HL-60/S4 treated with retinoic acid at 250 ng/mL for 4 days and 3 days (cell line): ENCODE results near the gene LGALS7B.
"Not testable (repeated sequence)": the region's sequence is repeated elsewhere in the genome, so short reads cannot be mapped to it uniquely, and the experiment has no call there.

ENCODE experiments used
- in situ Hi-C: fragments of 300-500 bp; cut with MboI; formaldehyde crosslinking; loops from 2 replicates; pipeline ENCODE4 v1.7.0; 2022; ENCODE audit warnings: low sequenced_read_pairs

Gene LGALS7B

DNA sequence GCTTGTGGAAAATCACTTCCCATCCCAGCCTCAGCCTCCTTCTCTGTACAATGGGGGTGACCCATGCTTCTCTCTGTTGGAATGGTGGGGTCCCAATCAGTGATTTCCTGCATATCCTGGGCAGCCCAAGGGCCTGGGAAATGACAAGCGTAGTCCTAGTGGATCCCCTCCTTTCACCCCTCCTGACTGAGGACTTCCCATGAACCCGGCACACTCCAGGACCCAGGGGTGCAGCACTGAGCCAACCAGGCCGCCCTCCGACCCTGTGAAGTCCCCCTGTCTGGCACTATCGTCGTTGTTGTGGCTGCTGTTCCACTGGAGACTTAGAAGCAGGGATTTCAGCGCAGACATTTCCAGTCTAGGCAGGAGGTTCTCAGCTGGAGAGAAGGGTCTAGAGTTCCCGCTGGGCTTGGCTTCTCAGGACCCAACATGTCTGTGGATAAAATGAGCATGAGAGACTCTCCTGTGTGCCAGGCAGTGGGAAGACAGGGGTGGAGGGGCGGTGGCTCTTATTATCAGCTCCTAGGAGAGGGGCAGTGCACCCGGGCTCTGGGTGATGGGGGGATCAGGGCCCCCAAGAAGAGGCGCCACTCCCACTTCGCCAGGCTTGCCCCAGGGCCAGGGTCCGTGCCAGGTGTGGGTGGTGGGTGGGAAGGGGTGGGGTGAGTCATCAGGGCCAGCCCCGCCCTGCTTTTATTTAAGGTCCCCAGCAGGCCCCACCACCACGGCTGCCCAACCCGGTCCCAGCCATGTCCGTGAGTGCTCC, at the start of gene LGALS7B:
LGALS7B (plus strand) TSS at position 723 of the 766 bp plus-strand sequence; CDS start at position 750, 27 bp downstream.
- in situ Hi-C loops = no loop called here

GRCh38 chr19:38739440-38740256, 49.4 kb upstream of the LGALS7B start:
- in situ Hi-C loops = no loop called here

DNA sequence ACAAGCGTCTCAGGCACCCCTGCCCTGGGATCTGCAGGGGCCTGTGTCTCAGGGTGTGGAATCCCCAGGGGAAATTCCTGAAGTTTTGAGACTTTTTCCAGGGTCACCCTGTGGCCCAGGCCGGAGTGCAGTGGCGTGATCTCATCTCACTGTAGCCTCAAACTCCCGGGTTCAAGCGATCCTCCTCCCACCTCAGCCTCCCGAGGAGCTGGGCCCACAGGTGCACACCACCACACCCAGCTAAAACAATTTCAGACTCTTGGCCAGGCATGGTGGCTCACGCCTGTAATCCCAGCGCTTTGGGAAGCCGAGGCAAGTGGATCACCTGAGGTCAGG, 48.8 kb upstream of the LGALS7B start:
- in situ Hi-C loops = no loop called here

DNA sequence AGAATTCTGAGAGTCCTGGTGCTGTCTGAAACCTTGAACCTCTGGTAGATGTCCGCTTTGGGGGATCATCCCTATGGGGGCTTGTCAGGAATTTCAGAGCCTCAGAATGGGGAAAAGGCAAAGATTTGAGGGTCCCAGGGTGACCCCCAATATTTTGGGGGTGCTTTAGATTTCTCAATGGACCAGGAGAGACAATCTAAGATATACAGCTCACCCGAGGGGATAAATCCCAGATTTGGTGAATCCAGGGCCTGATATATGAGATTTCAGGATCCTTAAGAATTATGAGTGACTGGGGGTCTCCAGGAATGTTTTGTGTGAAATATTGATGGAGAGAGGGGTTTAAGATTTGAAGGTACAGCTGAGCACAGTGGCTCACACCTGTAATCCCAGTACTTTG, 48.1 kb upstream of the LGALS7B start:
- in situ Hi-C loops = no loop called here

DNA sequence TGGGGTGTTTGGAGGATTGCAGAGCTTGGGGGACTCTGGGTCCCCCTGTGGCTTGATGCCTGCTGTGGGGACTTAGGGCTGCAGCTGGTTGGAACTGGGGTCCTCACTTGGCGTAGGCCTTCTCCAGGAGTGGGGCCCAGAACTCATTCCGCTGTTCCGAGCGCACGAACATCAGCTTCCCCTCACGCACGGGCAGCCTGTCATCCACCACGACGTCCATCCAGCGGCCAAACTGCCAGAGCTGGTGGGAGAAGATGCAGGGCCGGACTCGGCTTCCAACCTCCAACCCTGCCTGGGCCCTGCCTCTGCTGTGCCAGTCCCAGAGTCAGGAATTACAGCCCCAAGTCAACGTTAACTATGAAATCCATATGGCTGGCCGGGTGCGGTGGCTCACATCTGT, 47.3 kb upstream of the LGALS7B start:
- in situ Hi-C loops = no loop called here

GRCh38 chr19:38742296-38742695, 46.7 kb upstream of the LGALS7B start:
- in situ Hi-C loops = no loop called here

DNA sequence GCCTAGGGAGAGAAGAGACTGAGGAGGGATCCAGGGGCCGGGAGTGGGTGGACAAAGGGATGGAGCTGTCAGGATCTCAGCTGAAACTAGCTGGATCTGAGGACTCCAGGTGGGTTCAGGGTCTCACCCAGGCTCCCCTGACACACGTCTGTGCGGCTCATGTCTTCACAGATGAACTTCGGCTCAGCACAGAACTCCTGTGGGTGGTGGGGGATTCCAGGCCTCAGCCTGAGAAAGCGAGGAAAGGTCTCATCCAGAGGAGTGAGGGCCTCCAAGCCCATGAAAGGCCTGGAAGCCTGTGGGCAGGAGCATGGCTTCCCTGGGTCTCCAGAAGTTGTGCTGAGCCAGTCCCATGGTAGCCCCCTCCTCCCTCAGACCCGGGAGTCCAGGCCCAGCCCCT, 46.1 kb upstream of the LGALS7B start:
- in situ Hi-C loops = no loop called here

GRCh38 chr19:38743394-38744297, 45.4 kb upstream of the LGALS7B start:
- in situ Hi-C loops = no loop called here

DNA sequence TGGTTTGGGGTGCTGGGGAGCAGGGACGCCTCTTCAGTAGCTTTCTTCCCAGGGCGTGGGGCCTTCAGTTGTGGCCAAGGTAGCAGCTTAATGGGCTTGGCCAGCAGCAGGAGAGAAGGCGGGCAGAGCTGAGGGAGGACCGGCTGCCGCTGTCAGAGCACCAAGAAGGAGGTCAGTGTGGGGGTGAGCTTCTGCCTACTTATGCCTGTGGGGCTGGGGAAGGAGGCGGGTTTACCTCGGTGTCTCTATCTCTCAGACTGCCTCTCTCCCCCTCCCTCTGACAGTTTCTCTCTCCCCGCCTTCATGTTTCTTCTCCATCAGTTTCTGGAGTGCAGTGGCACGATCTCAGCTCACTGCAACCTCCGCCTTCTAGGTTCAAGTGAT, 44.7 kb upstream of the LGALS7B start, which contains the start of gene CAPN12:
CAPN12 (minus strand) TSS at position 177 of the 384 bp plus-strand sequence. CDS start 309 bp downstream, outside the sequence.
- in situ Hi-C loops = no loop called here

- in situ Hi-C loops = no loop called here
These were observed 44.1 kb upstream of the LGALS7B start for GRCh38 chr19:38744874-38745273.

DNA sequence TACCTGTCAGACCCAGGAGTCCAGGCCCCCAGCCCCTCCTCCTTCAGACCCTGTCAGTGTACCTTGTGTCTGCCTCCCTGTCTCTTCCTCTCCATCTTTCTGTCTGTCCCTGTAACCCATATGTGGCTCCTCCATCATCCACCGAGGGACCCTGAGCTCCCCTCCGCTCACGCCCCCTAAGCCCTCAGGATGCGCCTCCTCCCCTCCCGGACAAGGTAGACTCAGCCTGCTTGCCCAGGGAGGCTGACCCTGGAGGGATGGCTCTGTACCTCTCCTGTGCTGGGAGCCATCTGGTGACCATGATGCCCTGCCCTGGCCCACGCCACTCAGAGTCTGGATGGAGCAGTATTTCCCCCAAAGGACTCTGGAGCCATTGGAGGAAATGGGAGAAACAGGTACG, 43.7 kb upstream of the LGALS7B start:
- in situ Hi-C loops = no loop called here

- in situ Hi-C loops = not testable (repeated sequence)
These were observed 35.2 kb upstream of the LGALS7B start for GRCh38 chr19:38753783-38754182.

GRCh38 chr19:38754196-38754595, 34.8 kb upstream of the LGALS7B start:
- in situ Hi-C loops = not testable (repeated sequence)

DNA sequence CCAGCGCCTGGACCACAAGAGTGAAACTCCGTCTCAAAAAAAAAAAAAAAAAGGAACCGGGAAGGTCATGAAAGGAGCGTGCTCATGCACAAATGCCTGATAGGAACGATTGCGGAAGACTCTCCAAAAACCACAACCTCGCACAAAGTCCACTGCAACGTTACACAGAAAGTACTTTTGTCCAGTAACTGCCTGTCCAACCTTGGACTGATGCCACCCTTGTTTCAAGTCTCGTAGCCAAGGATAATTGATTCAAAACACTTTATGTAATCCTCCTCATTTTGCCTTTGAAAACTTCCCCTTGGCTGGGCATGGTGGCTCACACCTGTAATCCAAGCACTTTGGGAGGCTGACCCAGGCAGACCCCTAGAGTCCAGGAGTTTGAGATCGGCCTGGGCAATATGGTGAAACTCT, 29.4 kb upstream of the LGALS7B start:
- in situ Hi-C loops = no loop called here

- in situ Hi-C loops = not testable (repeated sequence)
These were observed 28.0 kb upstream of the LGALS7B start for GRCh38 chr19:38760805-38761517.

DNA sequence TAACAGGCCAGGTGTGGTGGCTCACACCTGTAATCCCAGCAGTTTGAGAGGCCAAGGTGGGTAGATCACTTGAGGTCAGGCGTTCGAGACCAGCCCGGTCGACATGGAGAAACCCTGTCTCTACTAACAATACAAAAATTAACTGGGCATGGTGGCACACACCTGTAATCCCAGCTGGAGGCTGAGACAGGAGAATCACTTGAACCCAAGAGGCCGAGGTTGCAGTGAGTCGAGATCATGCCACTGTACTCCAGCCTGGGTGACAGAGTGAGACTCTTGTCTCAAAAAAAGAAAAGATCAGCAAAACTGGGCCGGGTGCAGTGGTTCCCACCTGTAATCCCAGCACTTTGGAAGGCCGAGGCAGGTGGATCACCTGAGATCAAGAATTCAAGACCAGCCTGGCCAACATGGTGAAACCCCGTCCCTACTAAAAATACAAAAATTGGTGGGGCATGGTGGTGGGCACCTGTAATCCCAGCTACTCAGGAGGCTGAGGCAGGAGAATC, 27.1 kb upstream of the LGALS7B start:
- in situ Hi-C loops = not testable (repeated sequence)

GRCh38 chr19:38763795-38764220, 25.2 kb upstream of the LGALS7B start:
- in situ Hi-C loops = no loop called here

DNA sequence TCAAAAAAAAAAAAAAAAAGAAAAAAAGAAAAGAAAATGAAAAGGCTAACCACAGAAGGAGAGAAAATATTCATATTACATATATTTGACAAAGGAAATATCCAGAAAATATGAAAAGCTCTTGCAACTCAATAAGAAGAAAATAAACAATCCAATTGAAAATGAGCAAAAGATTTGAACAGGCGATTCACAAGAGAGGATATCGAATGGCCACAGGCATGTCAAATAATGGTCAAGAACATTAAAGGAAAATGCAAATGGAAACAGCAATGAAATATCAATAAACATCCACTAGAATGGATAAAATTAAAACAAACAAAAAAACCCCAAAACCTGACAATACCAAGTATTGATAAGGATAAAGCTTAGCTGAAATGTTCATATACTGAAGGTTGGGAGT, 23.8 kb upstream of the LGALS7B start:
- in situ Hi-C loops = no loop called here

GRCh38 chr19:38766276-38767047, 22.5 kb upstream of the LGALS7B start:
- in situ Hi-C loops = no loop called here
